HG02798 (cell line): ENCODE measurements around the gene KIF25.
"Not testable (repeated sequence)": the region's sequence is repeated elsewhere in the genome, so short reads cannot be mapped to it uniquely, and the experiment has no call there.

Experiments used
- ATAC-seq: cut with Tn5 transposase; IDR thresholded peaks from one replicate; pipeline ENCODE4 v1.9.1; 2021; ENCODE audit warnings: mild to moderate bottlenecking; ENCODE audit not compliant: unreplicated experiment, poor library complexity

Gene KIF25

GRCh38 chr6:167993169-167993568 is 4.3 kb upstream of the KIF25 start:
- no peak for ATAC-seq

- ATAC-seq = no peak
Measured at GRCh38 chr6:167993831-167994230, 3.6 kb upstream of the KIF25 start.

DNA sequence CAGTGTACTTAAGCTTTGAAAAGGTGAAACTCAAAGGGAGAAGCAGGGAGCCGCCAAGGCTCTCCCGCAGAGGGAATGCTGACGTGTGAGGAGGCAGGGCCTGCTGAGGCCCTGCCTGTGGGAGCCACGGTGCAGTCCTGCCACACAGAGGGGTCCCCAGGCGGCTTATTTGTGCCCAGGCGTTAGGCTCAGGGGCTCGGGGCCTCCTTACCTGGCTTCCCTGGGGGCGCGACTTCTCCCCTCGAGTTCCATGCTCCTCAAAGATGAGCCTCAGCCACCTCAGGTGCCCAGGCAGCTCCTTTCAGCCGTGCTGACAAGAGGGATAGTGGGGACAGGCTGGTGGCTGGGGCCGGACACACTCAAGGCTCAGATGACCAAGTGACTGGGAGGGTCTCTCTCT is 2.2 kb upstream of the KIF25 start:
- no peak for ATAC-seq

- no peak for ATAC-seq
Measured at GRCh38 chr6:167995731-167996151, 1.7 kb upstream of the KIF25 start.

- ATAC-seq = no peak
Measured at GRCh38 chr6:167996424-167997199, 859 bp upstream of the KIF25 start.

DNA sequence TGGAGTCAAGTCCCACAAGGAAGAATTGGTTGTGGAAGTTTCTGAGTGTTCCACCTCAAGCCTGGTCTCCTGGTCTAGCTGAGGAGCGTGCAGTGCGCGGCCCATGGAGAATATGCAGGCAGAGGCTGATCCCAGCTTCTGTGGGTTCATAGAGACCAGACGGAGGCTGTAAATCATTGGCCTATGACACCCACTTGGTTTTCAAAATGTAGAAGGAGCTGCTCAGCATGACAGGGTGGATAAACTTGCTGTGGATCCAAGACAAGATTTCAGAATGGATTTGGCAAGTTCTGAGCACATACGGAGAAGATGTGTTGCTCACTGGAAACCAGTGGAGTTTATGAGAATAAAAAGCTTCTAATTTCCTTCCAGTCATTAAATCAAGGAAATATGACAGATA is 744 bp downstream of the KIF25 start:
- no peak for ATAC-seq

DNA sequence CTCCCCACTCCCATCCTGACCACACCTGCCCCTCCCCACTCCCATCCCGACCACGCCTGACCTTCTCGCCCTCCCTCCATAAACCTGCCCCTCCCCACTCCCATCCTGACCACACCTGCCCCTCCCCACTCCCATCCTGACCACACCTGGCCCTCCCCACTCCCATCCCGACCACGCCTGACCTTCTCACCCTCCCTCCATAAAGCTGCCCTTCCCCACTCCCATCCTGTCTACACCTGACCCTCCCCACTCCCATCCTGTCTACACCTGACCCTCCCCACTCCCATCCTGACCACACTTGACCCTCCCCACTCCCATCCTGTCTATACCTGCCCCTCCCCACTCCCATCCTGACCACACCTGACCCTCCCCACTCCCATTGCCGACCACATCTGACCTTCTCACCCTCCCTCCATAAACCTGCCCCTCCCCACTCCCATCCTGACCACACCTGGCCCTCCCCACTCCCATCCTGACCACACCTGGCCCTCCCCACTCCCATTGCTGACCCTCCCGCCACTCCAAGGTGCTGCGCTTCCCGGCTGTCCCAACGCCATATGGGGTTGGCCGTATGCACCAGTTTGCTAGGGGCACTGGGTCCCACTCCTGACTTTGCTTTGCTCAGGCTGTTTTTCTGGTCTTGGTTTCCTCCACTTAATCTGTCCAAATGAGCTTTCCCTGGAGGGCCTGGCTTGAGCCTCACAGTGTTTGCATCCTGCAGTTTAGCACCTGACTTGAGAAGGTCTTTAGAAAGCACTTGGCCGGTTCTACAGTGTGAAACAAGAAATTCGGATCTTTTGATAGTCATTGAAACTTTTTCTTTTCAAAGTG is 2.9 kb downstream of the KIF25 start:
- ATAC-seq = no peak

DNA sequence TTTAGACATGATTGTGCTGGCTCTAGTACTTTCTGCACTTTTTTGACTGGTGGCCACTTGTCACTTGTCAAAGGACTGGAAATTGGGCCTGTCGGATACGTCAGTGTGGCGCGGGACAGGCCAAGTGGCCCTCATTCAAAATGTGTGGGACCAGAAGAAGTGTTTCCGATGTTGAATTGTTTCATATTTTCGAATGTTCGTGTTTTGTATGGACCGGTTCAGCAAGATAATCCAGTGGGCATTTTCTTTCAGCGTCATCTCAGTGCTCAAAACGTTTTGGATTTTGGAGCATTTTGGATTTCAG is 3.5 kb downstream of the KIF25 start:
- no peak for ATAC-seq

- ATAC-seq = not testable (repeated sequence)
Measured at GRCh38 chr6:168001514-168001913, 4.0 kb downstream of the KIF25 start.

- ATAC-seq = no peak
Measured at GRCh38 chr6:168002804-168003203, 5.3 kb downstream of the KIF25 start.

- ATAC-seq = no peak
Measured at GRCh38 chr6:168004023-168004422, 6.6 kb downstream of the KIF25 start.

DNA sequence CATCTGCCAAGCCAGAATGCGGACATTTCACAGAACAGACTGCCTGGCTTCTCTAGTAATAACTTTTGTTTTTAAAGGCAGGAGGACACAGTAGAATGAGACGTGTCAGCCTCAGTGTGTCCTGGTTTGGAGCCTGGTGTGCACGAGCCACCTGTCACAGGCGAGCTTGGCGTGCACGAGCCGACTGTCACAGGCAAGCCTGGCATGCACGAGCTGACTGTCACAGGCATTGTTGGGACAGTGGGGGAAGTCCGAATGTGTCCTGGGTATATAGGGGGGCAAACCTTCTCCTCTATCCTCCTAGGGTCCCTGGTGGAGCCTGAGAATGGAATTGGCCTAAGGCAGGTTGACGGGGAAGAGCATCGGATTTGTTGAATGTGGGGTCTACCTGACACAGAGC is 7.5 kb downstream of the KIF25 start:
- ATAC-seq = no peak

DNA sequence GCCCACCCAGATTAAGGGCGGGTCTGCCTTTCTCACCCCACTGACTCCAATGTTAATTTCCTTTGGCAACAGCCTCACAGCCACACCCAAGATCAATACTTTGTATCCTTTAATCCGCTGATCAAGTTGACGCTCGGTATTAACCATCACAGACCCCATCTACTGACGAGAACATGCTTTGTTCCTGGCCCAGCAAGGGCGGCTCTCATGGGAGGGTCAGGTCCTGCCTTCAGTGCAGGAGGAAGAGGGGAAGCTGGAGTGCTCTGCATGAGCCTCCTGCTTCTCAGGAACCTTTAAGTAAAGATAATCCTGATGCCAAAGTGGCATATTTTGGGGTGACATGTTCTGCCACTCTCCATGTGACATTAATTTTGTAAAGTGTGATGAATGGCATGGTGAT is 8.3 kb downstream of the KIF25 start:
- no peak for ATAC-seq

GRCh38 chr6:168007592-168008338 is 10.3 kb downstream of the KIF25 start:
- ATAC-seq = no peak

GRCh38 chr6:168009331-168009730 is 11.9 kb downstream of the KIF25 start:
- ATAC-seq = no peak

DNA sequence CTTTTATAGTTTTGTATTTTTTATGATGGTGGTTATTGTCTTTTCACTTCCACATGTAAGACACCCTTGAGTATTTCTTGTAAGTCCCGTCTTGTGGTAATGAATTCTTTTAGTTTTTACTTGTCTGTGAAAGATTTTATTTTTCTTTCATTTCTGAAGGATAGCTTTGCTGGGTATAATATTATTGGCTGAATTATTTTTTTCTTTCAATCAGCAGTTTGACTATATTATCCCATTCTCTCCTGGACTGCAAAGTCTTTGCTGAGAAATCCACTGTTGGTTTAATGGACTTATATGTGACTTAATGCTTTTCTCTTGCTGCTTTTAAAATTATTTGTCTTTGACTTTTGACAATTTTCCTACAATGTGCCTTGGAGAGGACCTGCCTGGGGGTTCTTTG is 13.8 kb downstream of the KIF25 start:
- no peak for ATAC-seq

DNA sequence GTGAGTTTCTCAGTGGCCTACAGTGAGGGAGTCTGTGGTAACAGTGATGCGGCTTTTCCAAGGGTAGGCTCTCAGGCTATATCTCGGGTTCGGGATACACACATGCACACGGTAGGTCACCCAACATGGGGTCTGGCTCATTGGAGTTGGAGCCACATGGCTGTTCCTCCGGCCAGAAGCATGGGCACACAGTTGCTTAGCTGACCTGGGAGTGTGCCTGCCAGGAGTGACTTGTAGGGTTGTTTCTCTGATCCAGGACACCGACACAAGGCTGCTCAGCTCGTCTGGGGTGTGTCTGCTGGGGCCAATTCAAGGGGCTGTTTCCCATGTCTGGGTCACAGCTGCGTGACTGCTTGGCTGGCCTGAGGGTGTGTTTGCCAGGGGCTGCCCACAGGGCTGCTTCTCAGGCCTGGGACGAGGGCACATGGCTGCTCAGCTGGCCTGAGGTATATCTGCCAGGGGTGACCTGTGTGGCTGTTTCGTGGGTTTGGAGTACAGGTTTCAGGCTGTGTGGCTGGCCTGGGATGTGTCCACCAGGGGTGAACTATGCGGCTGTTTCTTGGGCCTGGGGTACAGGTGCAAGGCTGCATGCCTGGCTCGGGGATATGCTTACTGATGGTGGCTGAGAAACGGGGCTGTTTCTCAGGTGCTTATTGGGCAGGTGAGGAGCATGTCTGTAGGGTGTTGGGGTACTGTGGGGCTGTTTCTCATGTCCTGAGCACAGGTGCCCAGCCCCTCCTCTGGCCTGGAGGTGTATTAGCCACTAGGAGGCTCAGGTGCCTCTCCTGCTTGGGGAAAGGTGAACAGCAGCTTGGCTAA is 15.2 kb downstream of the KIF25 start:
- ATAC-seq = no peak

GRCh38 chr6:168013250-168013915 is 15.9 kb downstream of the KIF25 start:
- ATAC-seq = no peak

DNA sequence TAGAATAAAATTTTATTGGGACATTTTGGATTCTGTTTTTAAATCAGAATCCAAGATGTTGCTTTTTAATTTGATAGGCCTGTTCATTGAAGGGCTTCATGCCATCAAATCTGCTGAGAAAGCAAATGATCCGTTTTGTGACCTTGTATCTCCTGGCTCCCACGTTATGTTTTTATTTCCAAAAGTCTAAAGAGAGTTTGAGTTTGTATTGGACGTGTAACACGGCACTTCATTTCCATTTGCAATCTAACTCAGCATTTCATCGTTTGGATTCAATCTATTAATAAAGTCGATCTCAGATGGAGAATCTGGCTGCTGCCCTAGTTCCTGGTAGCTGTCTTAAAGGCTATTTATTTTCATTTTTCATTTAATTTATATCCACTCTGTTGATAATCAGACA is 17.0 kb downstream of the KIF25 start:
- ATAC-seq = no peak

DNA sequence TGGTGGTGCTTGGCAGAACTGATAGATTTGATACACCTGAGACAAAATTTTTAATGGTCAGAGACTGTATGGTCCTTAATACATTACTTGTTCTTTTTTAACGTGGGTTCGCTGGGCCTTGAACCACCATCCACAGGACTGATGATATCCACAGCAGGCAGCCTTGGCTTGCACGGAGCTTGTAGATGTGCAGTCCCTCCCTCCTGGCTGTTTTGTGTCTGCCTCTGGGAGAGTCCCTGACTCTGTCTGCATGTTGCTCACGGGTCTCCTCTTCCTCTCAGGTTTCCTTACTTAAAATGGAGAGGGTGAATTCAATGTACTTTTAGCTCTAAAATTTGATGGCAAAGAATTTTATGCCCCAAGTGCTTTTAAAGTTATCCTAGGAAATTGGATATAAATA is 17.5 kb downstream of the KIF25 start:
- no peak for ATAC-seq
